ENCODE measurements around the gene SIMC1. TPM values are rescaled to one million over a fixed set of nuclear protein-coding genes. Genes with fewer than 3 reads are reported as not detected.

SIMC1 gene
- total RNA-seq, 2 experiments from 2014 or later, result 26.1 to 29.2 TPM

GRCh38 chr5:176384991-176385390 lies 146.8 kb downstream of the SIMC1 start:
- peaks cover 28% of the 10 kb centered on the region for H3K4me1 Mint-ChIP-seq
- no peaks in the 10 kb centered on the region for H3K9me3 Mint-ChIP-seq
- H3K36me3 Mint-ChIP-seq (ENCODE audit: low read depth), result peaks cover 59% of the 10 kb centered on the region
- H3K27ac Mint-ChIP-seq, result no peak overlapping the region
- H3K27me3 Mint-ChIP-seq, result no peaks in the 10 kb centered on the region
- ChIA-PET CTCF (no interaction called here), POLR2A (interaction anchor here (1.3 to 6.9 kb wide), 2 partner anchors 16 to 24 kb away, joined by 3 to 62 read pairs; partner anchors contain the start of gene KIAA1191)
- no peak overlapping the region for H3K4me3 Mint-ChIP-seq
- no peak for DNase-seq

- Mint-ChIP-seq H3K4me1 (peaks cover 31% of the 10 kb centered on the region), H3K4me3 (peak overlapping the region; percentile 95), H3K27me3 (no peaks in the 10 kb centered on the region), H3K9me3 (no peaks in the 10 kb centered on the region), H3K27ac (no peak overlapping the region), H3K36me3 (ENCODE audit: low read depth) (peaks cover 67% of the 10 kb centered on the region)
- POLR2A ChIA-PET, result interaction anchor here (0.9 to 6.9 kb wide), 3 partner anchors 25 to 156 kb away, joined by 3 to 62 read pairs (median 21); partner anchors contain the start of gene KIAA1191
- no peak for DNase-seq
- CTCF ChIA-PET, result interaction anchor here (1.5 kb wide), 1 partner anchor 151 kb away, joined by 3 read pairs; the partner anchor contains the start of gene RNF44
Measured at GRCh38 chr5:176386491-176386890, 148.3 kb downstream of the SIMC1 start.

GRCh38 chr5:176387384-176387925 lies 149.2 kb downstream of the SIMC1 start:
- Mint-ChIP-seq H3K9me3 (no peaks in the 10 kb centered on the region), H3K36me3 (ENCODE audit: low read depth) (peaks cover 66% of the 10 kb centered on the region), H3K27ac (peak overlapping the region; percentile 99), H3K4me1 (peaks cover 31% of the 10 kb centered on the region), H3K27me3 (no peaks in the 10 kb centered on the region), H3K4me3 (peak overlapping the region; percentile 95)
- CTCF ChIA-PET, result interaction anchor here (0.7 to 1.8 kb wide), 3 partner anchors 26 to 150 kb away, joined by 3 to 8 read pairs (median 4); partner anchors contain the start of genes KIAA1191 and RNF44
- POLR2A ChIA-PET, result interaction anchor here (0.7 to 6.9 kb wide), 8 partner anchors 10 to 155 kb away, joined by 3 to 62 read pairs (median 12); partner anchors contain the start of genes FAF2, KIAA1191 and RNF44
- DNase-seq, result no peak

- ChIA-PET POLR2A (interaction anchor here (0.6 to 6.9 kb wide), 9 partner anchors 11 to 155 kb away, joined by 3 to 62 read pairs (median 8); partner anchors contain the start of genes FAF2, KIAA1191 and RNF44), CTCF (interaction anchor here (1.0 to 1.8 kb wide), 3 partner anchors 27 to 153 kb away, joined by 3 to 8 read pairs (median 4); partner anchors contain the start of genes KIAA1191 and RNF44)
- Mint-ChIP-seq H3K4me1 (peaks cover 31% of the 10 kb centered on the region), H3K4me3 (peak overlapping the region; percentile 95), H3K27ac (peak overlapping the region; percentile 99), H3K27me3 (no peaks in the 10 kb centered on the region), H3K9me3 (no peaks in the 10 kb centered on the region), H3K36me3 (ENCODE audit: low read depth) (peaks cover 63% of the 10 kb centered on the region)
- no peak for DNase-seq
Measured at GRCh38 chr5:176388003-176388443, 149.8 kb downstream of the SIMC1 start.

- POLR2A ChIA-PET, result interaction anchor here (0.6 to 6.9 kb wide), 10 partner anchors 11 to 154 kb away, joined by 3 to 62 read pairs (median 8); partner anchors contain the start of genes FAF2, KIAA1191 and RNF44
- Mint-ChIP-seq H3K4me1 (peaks cover 31% of the 10 kb centered on the region), H3K27me3 (no peaks in the 10 kb centered on the region), H3K4me3 (peak within 1 kb of the TSS; percentile 95), H3K36me3 (ENCODE audit: low read depth) (peaks cover 61% of the 10 kb centered on the region), H3K9me3 (no peaks in the 10 kb centered on the region), H3K27ac (peak within 1 kb of the TSS; percentile 99)
- DNase-seq, result peak; percentile 99
- CTCF ChIA-PET, result interaction anchor here (0.6 to 1.8 kb wide), 5 partner anchors 27 to 272 kb away, joined by 3 to 8 read pairs (median 4); partner anchors contain the start of genes KIAA1191 and RNF44
Measured at GRCh38 chr5:176388444-176389134, 150.4 kb downstream of the SIMC1 start, which contains the start of the genes HIGD2A and NOP16. Gene HIGD2A (plus strand): TSS chr5:176388751. CDS start chr5:176388820, 69 bp downstream. Gene NOP16 (minus strand): TSS chr5:176388598. CDS start chr5:176388539, 59 bp downstream.

GRCh38 chr5:176389135-176390123 lies 151.2 kb downstream of the SIMC1 start:
- Mint-ChIP-seq H3K4me1 (peaks cover 31% of the 10 kb centered on the region), H3K27me3 (no peaks in the 10 kb centered on the region), H3K27ac (peak overlapping the region; percentile 99), H3K4me3 (peak overlapping the region; percentile 95), H3K9me3 (no peaks in the 10 kb centered on the region), H3K36me3 (ENCODE audit: low read depth) (peaks cover 56% of the 10 kb centered on the region)
- POLR2A ChIA-PET, result interaction anchor here (1.1 to 6.9 kb wide), 7 partner anchors 11 to 153 kb away, joined by 5 to 62 read pairs (median 15); partner anchors contain the start of genes FAF2, KIAA1191 and RNF44
- CTCF ChIA-PET, result interaction anchor here (0.6 to 1.8 kb wide), 4 partner anchors 28 to 271 kb away, joined by 3 to 8 read pairs (median 4); partner anchors contain the start of gene KIAA1191
- no peak for DNase-seq

GRCh38 chr5:176391479-176391878 lies 153.3 kb downstream of the SIMC1 start:
- Mint-ChIP-seq H3K27me3 (no peaks in the 10 kb centered on the region), H3K36me3 (ENCODE audit: low read depth) (peaks cover 39% of the 10 kb centered on the region), H3K4me3 (no peak overlapping the region), H3K4me1 (peaks cover 22% of the 10 kb centered on the region), H3K27ac (no peak overlapping the region), H3K9me3 (no peaks in the 10 kb centered on the region)
- ChIA-PET POLR2A (interaction anchor here (0.6 kb wide), 1 partner anchor 56 kb away, joined by 3 read pairs; no protein-coding TSS in a partner anchor), CTCF (interaction anchor here (1.1 kb wide), 1 partner anchor 56 kb away, joined by 4 read pairs; the partner anchor contains the start of gene FAF2)
- no peak for DNase-seq

- DNase-seq, result no peak
- CTCF ChIA-PET, result interaction anchor here (0.7 kb wide), 1 partner anchor 145 kb away, joined by 3 read pairs; the partner anchor contains the start of gene RNF44
- POLR2A ChIA-PET, result interaction anchor here (0.6 kb wide), 1 partner anchor 56 kb away, joined by 3 read pairs; no protein-coding TSS in a partner anchor
- H3K36me3 Mint-ChIP-seq (ENCODE audit: low read depth), result peaks cover 34% of the 10 kb centered on the region
- H3K4me1 Mint-ChIP-seq, result peaks cover 17% of the 10 kb centered on the region
- H3K27ac Mint-ChIP-seq, result no peak overlapping the region
- no peaks in the 10 kb centered on the region for H3K9me3 Mint-ChIP-seq
- no peak overlapping the region for H3K4me3 Mint-ChIP-seq
- no peaks in the 10 kb centered on the region for H3K27me3 Mint-ChIP-seq
Measured at GRCh38 chr5:176391999-176392398, 153.8 kb downstream of the SIMC1 start.

GRCh38 chr5:176392526-176392925 lies 154.3 kb downstream of the SIMC1 start:
- H3K27me3 Mint-ChIP-seq, result no peaks in the 10 kb centered on the region
- ChIA-PET POLR2A (no interaction called here), CTCF (interaction anchor here (0.7 kb wide), 1 partner anchor 145 kb away, joined by 3 read pairs; the partner anchor contains the start of gene RNF44)
- no peak for DNase-seq
- peaks cover 11% of the 10 kb centered on the region for H3K4me1 Mint-ChIP-seq
- peaks cover 33% of the 10 kb centered on the region for H3K36me3 Mint-ChIP-seq (ENCODE audit: low read depth)
- no peaks in the 10 kb centered on the region for H3K9me3 Mint-ChIP-seq
- no peak overlapping the region for H3K4me3 Mint-ChIP-seq
- H3K27ac Mint-ChIP-seq, result no peak overlapping the region

GRCh38 chr5:176394096-176394495 lies 155.9 kb downstream of the SIMC1 start:
- no peaks in the 10 kb centered on the region for H3K9me3 Mint-ChIP-seq
- no peak overlapping the region for H3K27ac Mint-ChIP-seq
- peaks cover 7% of the 10 kb centered on the region for H3K4me1 Mint-ChIP-seq
- H3K4me3 Mint-ChIP-seq, result no peak overlapping the region
- no peak for DNase-seq
- ChIA-PET CTCF (no interaction called here), POLR2A (interaction anchor here (1.2 kb wide), 1 partner anchor 17 kb away, joined by 3 read pairs; no protein-coding TSS in a partner anchor)
- H3K36me3 Mint-ChIP-seq (ENCODE audit: low read depth), result peaks cover 29% of the 10 kb centered on the region
- no peaks in the 10 kb centered on the region for H3K27me3 Mint-ChIP-seq

- H3K4me3 Mint-ChIP-seq, result no peak overlapping the region
- H3K27me3 Mint-ChIP-seq, result no peaks in the 10 kb centered on the region
- POLR2A ChIA-PET, result interaction anchor here (0.6 kb wide), 1 partner anchor 13 kb away, joined by 3 read pairs; no protein-coding TSS in a partner anchor
- peaks cover 4% of the 10 kb centered on the region for H3K4me1 Mint-ChIP-seq
- H3K27ac Mint-ChIP-seq, result no peak overlapping the region
- CTCF ChIA-PET, result no interaction called here
- H3K36me3 Mint-ChIP-seq (ENCODE audit: low read depth), result peaks cover 24% of the 10 kb centered on the region
- DNase-seq, result no peak
- no peaks in the 10 kb centered on the region for H3K9me3 Mint-ChIP-seq
Measured at GRCh38 chr5:176394881-176395675, 156.9 kb downstream of the SIMC1 start.

Data from activated CD4-positive, alpha-beta memory T cell treated with anti-CD3 and anti-CD28 coated beads, Interleukin-2, amount 10 ng/mL, durations not matched to agents 7 days and 5 days (primary cell).